Mesothelial cell of epicardium (in vitro differentiated cells): ENCODE data around the gene TIMM21. TPM values are rescaled to one million over a fixed set of nuclear protein-coding genes. Genes with fewer than 3 reads are reported as not detected.

ENCODE experiments used
- DNase-seq, 2 experiments: peaks; one replicate each; pipeline ENCODE4 v3.0.0; 2021; ENCODE audit warnings: low spot score in 2 of 2; ENCODE audit not compliant: unreplicated experiment in 2 of 2
- H3K27ac Mint-ChIP-seq: 2 replicates; pipeline ENCODE4 v1.8.0; 2021; ENCODE audit warnings: mixed read lengths
- H3K27me3 Mint-ChIP-seq: 2 replicates; pipeline ENCODE4 v1.8.0; 2021; ENCODE audit warnings: low read depth, mixed read lengths
- H3K36me3 Mint-ChIP-seq: 2 replicates; pipeline ENCODE4 v1.8.0; 2021; ENCODE audit warnings: mixed read lengths
- H3K4me1 Mint-ChIP-seq: 2 replicates; pipeline ENCODE4 v1.8.0; 2021; ENCODE audit warnings: mixed read lengths
- H3K4me3 Mint-ChIP-seq: 2 replicates; pipeline ENCODE4 v1.8.0; 2021; ENCODE audit warnings: mild to moderate bottlenecking, moderate library complexity, mixed read lengths
- H3K9me3 Mint-ChIP-seq: 2 replicates; pipeline ENCODE4 v1.8.0; 2021; ENCODE audit warnings: mixed read lengths
- total RNA-seq: library from RNA; stranded (reverse); gene quantifications from 3 replicates; pipeline ENCODE4 v1.2.1, GENCODE V29; 2021
- TF ChIP-seq, protein P1 (sequence below): fragments of 200-600 bp; sonication (generic); IDR thresholded peaks from one replicate; pipeline ENCODE4 v1.5.0; 2021; ENCODE audit warnings: antibody characterized with exemption; ENCODE audit not compliant: unreplicated experiment

Gene TIMM21
- total RNA-seq, 1 donor from 2014 or later, result 22.8 TPM

DNA sequence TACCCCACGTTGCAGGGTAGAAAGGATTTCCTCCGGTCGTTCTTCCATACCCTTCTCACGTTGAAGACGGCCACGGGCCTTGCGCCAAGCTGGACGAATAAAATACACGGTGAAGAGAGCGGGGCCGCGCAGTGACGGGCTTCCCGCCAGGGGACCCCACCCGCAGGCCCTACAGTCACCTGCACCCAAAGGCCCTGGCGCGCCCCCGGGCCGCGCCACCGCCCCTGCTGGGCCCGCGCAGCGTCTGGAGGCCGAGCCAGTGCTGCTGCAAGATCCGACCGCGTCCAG, 888 bp upstream of the TIMM21 start:
- H3K27me3 Mint-ChIP-seq, result no peaks in the 10 kb centered on the region
- TF ChIP-seq, protein P1, sequence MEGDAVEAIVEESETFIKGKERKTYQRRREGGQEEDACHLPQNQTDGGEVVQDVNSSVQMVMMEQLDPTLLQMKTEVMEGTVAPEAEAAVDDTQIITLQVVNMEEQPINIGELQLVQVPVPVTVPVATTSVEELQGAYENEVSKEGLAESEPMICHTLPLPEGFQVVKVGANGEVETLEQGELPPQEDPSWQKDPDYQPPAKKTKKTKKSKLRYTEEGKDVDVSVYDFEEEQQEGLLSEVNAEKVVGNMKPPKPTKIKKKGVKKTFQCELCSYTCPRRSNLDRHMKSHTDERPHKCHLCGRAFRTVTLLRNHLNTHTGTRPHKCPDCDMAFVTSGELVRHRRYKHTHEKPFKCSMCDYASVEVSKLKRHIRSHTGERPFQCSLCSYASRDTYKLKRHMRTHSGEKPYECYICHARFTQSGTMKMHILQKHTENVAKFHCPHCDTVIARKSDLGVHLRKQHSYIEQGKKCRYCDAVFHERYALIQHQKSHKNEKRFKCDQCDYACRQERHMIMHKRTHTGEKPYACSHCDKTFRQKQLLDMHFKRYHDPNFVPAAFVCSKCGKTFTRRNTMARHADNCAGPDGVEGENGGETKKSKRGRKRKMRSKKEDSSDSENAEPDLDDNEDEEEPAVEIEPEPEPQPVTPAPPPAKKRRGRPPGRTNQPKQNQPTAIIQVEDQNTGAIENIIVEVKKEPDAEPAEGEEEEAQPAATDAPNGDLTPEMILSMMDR, result no peak
- no peak for DNase-seq
- H3K36me3 Mint-ChIP-seq, result no peaks in the 10 kb centered on the region
- H3K9me3 Mint-ChIP-seq, result no peaks in the 10 kb centered on the region
- peak overlapping the region; percentile 97 for H3K27ac Mint-ChIP-seq
- H3K4me3 Mint-ChIP-seq, result peak overlapping the region; percentile 99
- H3K4me1 Mint-ChIP-seq, result peaks cover 35% of the 10 kb centered on the region

DNA sequence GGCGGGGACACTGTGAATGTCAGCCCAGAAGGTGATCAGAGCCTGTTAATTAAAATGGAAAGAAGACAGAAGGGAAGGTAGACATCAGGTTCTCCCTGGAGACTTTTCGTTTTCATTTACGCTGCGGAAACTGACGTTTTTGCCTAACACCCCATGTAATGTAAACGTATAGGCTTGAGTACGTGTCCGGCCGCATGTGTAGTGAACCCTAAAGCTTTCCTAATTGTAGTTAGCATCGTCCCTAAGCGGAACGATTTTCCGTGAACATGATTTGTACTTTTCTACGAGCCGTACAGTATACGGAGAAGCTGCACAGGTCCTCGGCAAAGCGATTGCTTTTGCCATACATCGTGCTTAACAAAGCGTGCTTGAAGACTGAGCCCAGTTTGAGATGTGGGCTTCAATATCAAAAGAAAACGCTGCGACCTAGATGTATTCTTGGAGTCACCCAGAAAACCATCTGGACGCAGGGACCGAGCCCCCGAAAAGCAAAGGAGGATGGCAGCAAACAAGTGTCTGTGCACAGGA, 284 bp downstream of the TIMM21 start:
- Mint-ChIP-seq H3K4me1 (peaks cover 34% of the 10 kb centered on the region), H3K27me3 (no peaks in the 10 kb centered on the region), H3K36me3 (no peaks in the 10 kb centered on the region), H3K27ac (peak overlapping the region; percentile 97), H3K9me3 (no peaks in the 10 kb centered on the region), H3K4me3 (peak overlapping the region; percentile 99)
- no peak for DNase-seq
- TF ChIP-seq, protein P1, result no peak

DNA sequence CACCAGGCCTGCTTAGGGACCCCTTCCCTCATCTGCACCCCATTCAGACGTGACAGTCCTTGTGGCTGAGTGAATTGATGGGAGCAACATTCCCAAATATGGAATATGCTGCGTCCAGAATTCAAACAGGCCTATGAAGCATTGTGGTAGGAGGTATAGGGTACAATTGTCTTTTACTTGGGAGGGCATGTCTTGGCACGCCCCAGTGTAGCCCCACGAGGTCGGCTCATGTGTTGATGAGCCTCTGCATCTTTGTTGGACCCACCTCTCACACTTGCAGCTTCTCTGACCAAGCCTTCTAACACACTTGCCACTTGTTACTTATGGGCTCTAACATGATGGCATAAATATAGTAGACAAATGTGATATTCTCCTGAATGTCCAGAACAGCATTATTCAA, 1.6 kb downstream of the TIMM21 start:
- DNase-seq, result no peak
- TF ChIP-seq, protein P1, result no peak
- Mint-ChIP-seq H3K9me3 (no peaks in the 10 kb centered on the region), H3K27ac (no peak overlapping the region), H3K27me3 (no peaks in the 10 kb centered on the region), H3K36me3 (no peaks in the 10 kb centered on the region), H3K4me3 (peak overlapping the region; percentile 99), H3K4me1 (peaks cover 34% of the 10 kb centered on the region)

DNA sequence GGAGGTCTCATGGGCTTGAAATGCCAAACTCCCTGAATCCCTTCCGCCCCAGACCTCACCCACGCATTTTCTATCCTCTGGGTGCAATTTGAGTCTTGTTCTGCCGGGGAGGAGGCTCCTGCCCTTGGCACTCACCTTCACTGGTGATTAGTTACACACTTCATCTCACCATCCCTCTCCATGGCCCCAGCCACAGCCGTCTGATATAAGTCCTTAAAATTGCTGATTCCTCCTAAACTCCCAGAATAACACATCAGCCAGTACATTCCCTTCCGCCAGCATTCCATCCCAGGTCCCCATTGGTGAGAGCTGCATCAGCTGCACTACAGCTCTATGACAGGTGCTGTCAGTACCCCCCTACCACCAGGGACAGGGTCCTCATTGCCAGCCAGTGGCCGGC, 3.9 kb downstream of the TIMM21 start:
- no peak overlapping the region for H3K27ac Mint-ChIP-seq
- no peaks in the 10 kb centered on the region for H3K27me3 Mint-ChIP-seq
- no peak overlapping the region for H3K4me3 Mint-ChIP-seq
- H3K36me3 Mint-ChIP-seq, result peaks cover 2% of the 10 kb centered on the region
- no peak for DNase-seq
- no peaks in the 10 kb centered on the region for H3K9me3 Mint-ChIP-seq
- TF ChIP-seq, protein P1, result no peak
- H3K4me1 Mint-ChIP-seq, result peaks cover 22% of the 10 kb centered on the region

DNA sequence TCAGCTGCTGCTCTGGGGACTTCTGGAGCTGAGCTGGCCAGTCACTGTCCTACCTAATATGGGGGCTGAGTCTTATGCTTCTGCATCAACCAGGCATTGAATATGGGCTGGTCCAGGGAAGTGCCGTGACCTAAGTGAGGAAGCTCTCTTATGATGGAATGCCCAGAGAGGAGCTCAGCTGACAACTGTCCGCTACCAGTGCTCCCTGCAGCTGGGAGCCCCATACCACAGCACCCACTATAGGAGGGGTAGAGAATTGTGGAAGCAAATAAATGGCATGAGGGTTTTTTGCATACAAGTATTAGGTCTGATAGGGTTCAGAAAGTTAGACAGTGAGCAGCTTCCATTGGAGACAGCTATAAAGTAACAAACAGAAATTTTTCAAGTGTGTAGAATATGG, 4.5 kb downstream of the TIMM21 start:
- H3K4me3 Mint-ChIP-seq, result no peak overlapping the region
- no peaks in the 10 kb centered on the region for H3K9me3 Mint-ChIP-seq
- peaks cover 22% of the 10 kb centered on the region for H3K4me1 Mint-ChIP-seq

More for the DNA sequence above, 4.5 kb downstream of the TIMM21 start:
- peaks cover 3% of the 10 kb centered on the region for H3K36me3 Mint-ChIP-seq
- no peaks in the 10 kb centered on the region for H3K27me3 Mint-ChIP-seq
- DNase-seq, result no peak
- H3K27ac Mint-ChIP-seq, result no peak overlapping the region
- TF ChIP-seq, protein P1, result no peak
